HG03565 (cell line): ENCODE measurements around the gene NHEJ1.
A peak's percentile ranks its signal among the peaks of the same experiment; 100 is the strongest.

ENCODE experiments used
- ATAC-seq: cut with Tn5 transposase; IDR thresholded peaks from one replicate; pipeline ENCODE4 v1.9.1; 2021; ENCODE audit warnings: mild to moderate bottlenecking, moderate library complexity; ENCODE audit not compliant: unreplicated experiment

NHEJ1 gene

GRCh38 chr2:219059725-219060682, 100.6 kb downstream of the NHEJ1 start:
- ATAC-seq = no peak

- no peak for ATAC-seq
Observed at GRCh38 chr2:219059375-219059724, 101.3 kb downstream of the NHEJ1 start.

GRCh38 chr2:219058541-219059374, 101.9 kb downstream of the NHEJ1 start:
- no peak for ATAC-seq

- peak; percentile 89 for ATAC-seq
Observed at GRCh38 chr2:219057709-219058540, 102.7 kb downstream of the NHEJ1 start.

- ATAC-seq = no peak
Observed at GRCh38 chr2:219056896-219057708, 103.5 kb downstream of the NHEJ1 start.

GRCh38 chr2:219056176-219056895, 104.3 kb downstream of the NHEJ1 start:
- ATAC-seq = no peak

- ATAC-seq = no peak
Observed at GRCh38 chr2:219054956-219055903, 105.4 kb downstream of the NHEJ1 start.

GRCh38 chr2:219049282-219049681, 111.3 kb downstream of the NHEJ1 start:
- no peak for ATAC-seq

- ATAC-seq = no peak
Observed at GRCh38 chr2:219045937-219046550, 114.6 kb downstream of the NHEJ1 start.

GRCh38 chr2:219042750-219043149, 117.9 kb downstream of the NHEJ1 start:
- ATAC-seq = no peak

- no peak for ATAC-seq
Observed at GRCh38 chr2:219042157-219042556, 118.5 kb downstream of the NHEJ1 start.

GRCh38 chr2:219041252-219041651, 119.4 kb downstream of the NHEJ1 start, which contains the start of gene CFAP65:
CFAP65 (minus strand) TSS chr2:219041516; CDS start chr2:219039048, 2,468 bp downstream.
- ATAC-seq = no peak

- no peak for ATAC-seq
Observed at GRCh38 chr2:219038600-219038999, 122.0 kb downstream of the NHEJ1 start.

- ATAC-seq = no peak
Observed at GRCh38 chr2:219037783-219038499, 122.7 kb downstream of the NHEJ1 start.

- no peak for ATAC-seq
Observed at GRCh38 chr2:219035942-219036341, 124.7 kb downstream of the NHEJ1 start.

- no peak for ATAC-seq
Observed at GRCh38 chr2:219034823-219035222, 125.8 kb downstream of the NHEJ1 start.
